GM19238 (cell line): ENCODE results near the gene STK32A.

Experiments used
- DNase-seq: peaks from one replicate; pipeline ENCODE4 v3.0.0; 2011; ENCODE audit warnings: low spot score; ENCODE audit not compliant: insufficient read length

The STK32A gene

GRCh38 chr5:147417135-147417813 is 182.4 kb downstream of the STK32A start:
- no peak for DNase-seq

GRCh38 chr5:147418613-147419012 is 183.8 kb downstream of the STK32A start:
- DNase-seq, result no peak

- no peak for DNase-seq
These were observed 192.0 kb downstream of the STK32A start for GRCh38 chr5:147426640-147427327.

- no peak for DNase-seq
These were observed 192.9 kb downstream of the STK32A start for GRCh38 chr5:147427521-147428401.

GRCh38 chr5:147430628-147431027 is 195.8 kb downstream of the STK32A start:
- no peak for DNase-seq

GRCh38 chr5:147431586-147431985 is 196.8 kb downstream of the STK32A start:
- no peak for DNase-seq

GRCh38 chr5:147432323-147432722 is 197.5 kb downstream of the STK32A start:
- DNase-seq, result no peak

GRCh38 chr5:147434049-147434448 is 199.2 kb downstream of the STK32A start:
- no peak for DNase-seq

GRCh38 chr5:147436596-147436995 is 201.8 kb downstream of the STK32A start:
- no peak for DNase-seq

GRCh38 chr5:147437161-147437596 is 202.4 kb downstream of the STK32A start:
- DNase-seq, result no peak
